Endothelial cell of umbilical vein (primary cell): ENCODE data around the gene FLNB.

Experiments used
- EZH2 ChIP-seq: IDR thresholded peaks from 2 replicates; pipeline ENCODE4 v1.6.1; 2012; ENCODE audit warnings: borderline replicate concordance, low read depth, mild to moderate bottlenecking, moderate library complexity, low read length, inconsistent platforms; ENCODE audit not compliant: severe bottlenecking
- FOS ChIP-seq: IDR thresholded peaks from 2 replicates; pipeline ENCODE4 v1.6.1; 2011; ENCODE audit warnings: mild to moderate bottlenecking, low read length, moderate library complexity, borderline replicate concordance; ENCODE audit not compliant: insufficient read depth
- GATA2 ChIP-seq: IDR thresholded peaks from 2 replicates; pipeline ENCODE4 v1.7.0; 2011; ENCODE audit warnings: low read depth, mild to moderate bottlenecking, moderate library complexity, mixed read lengths, low read length; ENCODE audit not compliant: insufficient read length, insufficient read depth
- MAX ChIP-seq: IDR thresholded peaks from 2 replicates; pipeline ENCODE4 v1.6.1; 2011; ENCODE audit not compliant: insufficient read depth, insufficient read length
- POLR2A ChIP-seq: IDR thresholded peaks from 2 replicates; pipeline ENCODE4 v1.6.1; 2012; ENCODE audit warnings: low read depth, mild to moderate bottlenecking, control low read depth, low read length
- POLR2AphosphoS5 ChIP-seq: IDR thresholded peaks from 2 replicates; pipeline ENCODE4 v1.6.1; 2012; ENCODE audit warnings: low read depth, mild to moderate bottlenecking, control low read depth, low read length, moderate library complexity; ENCODE audit not compliant: insufficient read depth
- TF ChIP-seq, protein P1 (sequence below), 2 donors: IDR thresholded peaks; 1 replicate in 1 of 2; 2 replicates in 1 of 2; pipeline ENCODE4 v1.5.1; 2011; ENCODE audit warnings: low read length in 2 of 2, mild to moderate bottlenecking in 2 of 2, moderate library complexity in 2 of 2, control low read depth in 1 of 2, inconsistent platforms in 1 of 2, low read depth in 1 of 2; ENCODE audit not compliant: insufficient read depth in 1 of 2; ENCODE audit errors: extremely low read depth in 1 of 2

- TF ChIP-seq, protein P1, sequence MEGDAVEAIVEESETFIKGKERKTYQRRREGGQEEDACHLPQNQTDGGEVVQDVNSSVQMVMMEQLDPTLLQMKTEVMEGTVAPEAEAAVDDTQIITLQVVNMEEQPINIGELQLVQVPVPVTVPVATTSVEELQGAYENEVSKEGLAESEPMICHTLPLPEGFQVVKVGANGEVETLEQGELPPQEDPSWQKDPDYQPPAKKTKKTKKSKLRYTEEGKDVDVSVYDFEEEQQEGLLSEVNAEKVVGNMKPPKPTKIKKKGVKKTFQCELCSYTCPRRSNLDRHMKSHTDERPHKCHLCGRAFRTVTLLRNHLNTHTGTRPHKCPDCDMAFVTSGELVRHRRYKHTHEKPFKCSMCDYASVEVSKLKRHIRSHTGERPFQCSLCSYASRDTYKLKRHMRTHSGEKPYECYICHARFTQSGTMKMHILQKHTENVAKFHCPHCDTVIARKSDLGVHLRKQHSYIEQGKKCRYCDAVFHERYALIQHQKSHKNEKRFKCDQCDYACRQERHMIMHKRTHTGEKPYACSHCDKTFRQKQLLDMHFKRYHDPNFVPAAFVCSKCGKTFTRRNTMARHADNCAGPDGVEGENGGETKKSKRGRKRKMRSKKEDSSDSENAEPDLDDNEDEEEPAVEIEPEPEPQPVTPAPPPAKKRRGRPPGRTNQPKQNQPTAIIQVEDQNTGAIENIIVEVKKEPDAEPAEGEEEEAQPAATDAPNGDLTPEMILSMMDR (IDR thresholded peaks at IDR 0.05; ENCODE audit: extremely low read depth in 1 of 2, insufficient read depth in 1 of 2, low read depth in 1 of 2, low read length in 2 of 2): no peak
- TF ChIP-seq POLR2A (no peak), EZH2 (no peak), MAX (no peak), POLR2AphosphoS5 (no peak), FOS (no peak), GATA2 (no peak)
Observed at GRCh38 chr3:58144478-58145325, 136.5 kb downstream of the FLNB start.
